Stimulated activated naive B cell treated with anti-CD40 and anti-IgM and Interleukin-4, amounts not matched to agents 10 μg/mL and 1 μg/mL and 100 μg/mL, for 72 hours (primary cell): ENCODE measurements around the gene CLDN2.
"Not testable (repeated sequence)": the region's sequence is repeated elsewhere in the genome, so short reads cannot be mapped to it uniquely, and the experiment has no call there.

Experiments used
- ATAC-seq, 2 donors: fragments of 150-1000 bp; cut with Tn5 transposase; replicated peaks; 2 replicates each; pipeline ENCODE4 v1.10.0; 2021; ENCODE audit warnings: moderate library complexity in 1 of 2
- DNase-seq: peaks from one replicate; pipeline ENCODE4 v3.0.0; 2021
- H3K27ac Mint-ChIP-seq: one replicate; pipeline ENCODE4 v1.8.0; 2022; ENCODE audit warnings: mild to moderate bottlenecking, mixed read lengths
- H3K27me3 Mint-ChIP-seq, 2 donors: one replicate each; pipeline ENCODE4 v1.8.0; 2022; ENCODE audit warnings: mixed read lengths in 2 of 2
- H3K36me3 Mint-ChIP-seq, 2 donors: one replicate each; pipeline ENCODE4 v1.8.0; 2022; ENCODE audit warnings: mixed read lengths in 2 of 2, mild to moderate bottlenecking in 1 of 2
- H3K4me1 Mint-ChIP-seq, 2 donors: one replicate each; pipeline ENCODE4 v1.8.0; 2022; ENCODE audit warnings: mixed read lengths in 2 of 2, mild to moderate bottlenecking in 1 of 2
- H3K4me3 Mint-ChIP-seq, 2 donors: one replicate each; pipeline ENCODE4 v1.8.0; 2022; ENCODE audit warnings: mild to moderate bottlenecking in 2 of 2, mixed read lengths in 2 of 2, moderate library complexity in 1 of 2
- H3K9me3 Mint-ChIP-seq, 2 donors: one replicate each; pipeline ENCODE4 v1.8.0; 2022; ENCODE audit warnings: mixed read lengths in 2 of 2, mild to moderate bottlenecking in 1 of 2

The CLDN2 gene

GRCh38 chrX:106919932-106920452 lies at the start of gene CLDN2:
Gene CLDN2 (plus strand): TSS chrX:106920402. CDS start chrX:106928229, 7,827 bp downstream.
- no peak within 1 kb of the TSS for H3K4me3 Mint-ChIP-seq
- H3K27me3 Mint-ChIP-seq, result peaks cover 18% of the 10 kb centered on the region in 2 donors
- no peaks in the 10 kb centered on the region for H3K4me1 Mint-ChIP-seq
- ATAC-seq (no peak), DNase-seq (no peak)
- no peak within 1 kb of the TSS for H3K27ac Mint-ChIP-seq
- no peaks in the 10 kb centered on the region for H3K36me3 Mint-ChIP-seq
- H3K9me3 Mint-ChIP-seq, result no peaks in the 10 kb centered on the region

DNA sequence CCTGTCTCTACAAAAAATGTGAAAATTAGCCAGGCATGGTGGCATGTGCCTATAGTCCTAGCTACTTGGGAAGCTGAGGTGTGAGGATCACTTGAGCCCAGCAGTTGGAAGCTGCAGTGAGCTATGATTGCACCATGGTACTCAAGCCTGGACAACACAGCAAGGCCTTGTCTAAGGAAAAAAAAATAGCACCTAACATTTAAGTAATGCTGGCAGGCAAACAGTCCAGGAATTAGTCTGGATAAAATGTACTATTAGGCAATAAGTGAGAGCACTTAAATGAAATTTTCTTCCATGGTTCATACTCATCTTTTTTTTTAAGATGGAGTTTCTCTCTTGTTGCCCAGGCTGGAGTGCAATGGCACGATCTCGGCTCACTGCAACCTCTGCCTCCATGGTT lies 47.4 kb upstream of the CLDN2 start:
- not testable (repeated sequence) for H3K27ac Mint-ChIP-seq, H3K4me1 Mint-ChIP-seq, H3K4me3 Mint-ChIP-seq, H3K9me3 Mint-ChIP-seq, H3K36me3 Mint-ChIP-seq, DNase-seq, ATAC-seq
- H3K27me3 Mint-ChIP-seq, result peaks cover 0 to 14% of the 10 kb centered on the region in 2 donors

- DNase-seq, result no peak
- no peak for ATAC-seq
- H3K9me3 Mint-ChIP-seq, result no peaks in the 10 kb centered on the region
These were observed 46.1 kb upstream of the CLDN2 start for GRCh38 chrX:106874075-106874474.

DNA sequence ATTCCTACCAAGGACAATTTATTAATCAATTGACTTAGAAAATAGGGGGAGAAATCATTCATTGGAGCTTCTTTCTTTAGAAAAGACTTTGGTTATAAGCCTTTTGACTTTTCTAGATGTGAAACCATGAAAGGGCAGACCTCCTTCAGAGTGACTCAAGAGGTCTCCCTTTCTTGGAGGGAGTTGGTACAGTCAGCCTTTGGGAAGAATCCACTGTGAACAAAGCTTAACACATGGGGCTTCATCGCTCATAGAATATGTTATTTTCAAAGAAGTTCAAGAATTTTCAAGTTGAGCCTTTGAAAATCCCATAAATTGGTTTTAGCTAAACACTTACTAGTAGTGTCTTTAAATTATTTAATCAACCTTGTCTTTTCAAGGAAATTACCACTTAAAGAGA lies 45.1 kb upstream of the CLDN2 start:
- H3K27ac Mint-ChIP-seq, result no peak overlapping the region
- H3K4me1 Mint-ChIP-seq, result no peaks in the 10 kb centered on the region
- ATAC-seq (no peak), DNase-seq (no peak)
- H3K4me3 Mint-ChIP-seq, result no peak overlapping the region
- H3K9me3 Mint-ChIP-seq, result no peaks in the 10 kb centered on the region
- H3K27me3 Mint-ChIP-seq, result peaks cover 0 to 26% of the 10 kb centered on the region in 2 donors
- no peaks in the 10 kb centered on the region for H3K36me3 Mint-ChIP-seq

More at GRCh38 chrX:106874075-106874474, 46.1 kb upstream of the CLDN2 start:
- no peaks in the 10 kb centered on the region for H3K4me1 Mint-ChIP-seq
- H3K27me3 Mint-ChIP-seq, result peaks cover 0 to 17% of the 10 kb centered on the region in 2 donors
- H3K27ac Mint-ChIP-seq, result no peak overlapping the region
- H3K4me3 Mint-ChIP-seq, result no peak overlapping the region
- no peaks in the 10 kb centered on the region for H3K36me3 Mint-ChIP-seq

DNA sequence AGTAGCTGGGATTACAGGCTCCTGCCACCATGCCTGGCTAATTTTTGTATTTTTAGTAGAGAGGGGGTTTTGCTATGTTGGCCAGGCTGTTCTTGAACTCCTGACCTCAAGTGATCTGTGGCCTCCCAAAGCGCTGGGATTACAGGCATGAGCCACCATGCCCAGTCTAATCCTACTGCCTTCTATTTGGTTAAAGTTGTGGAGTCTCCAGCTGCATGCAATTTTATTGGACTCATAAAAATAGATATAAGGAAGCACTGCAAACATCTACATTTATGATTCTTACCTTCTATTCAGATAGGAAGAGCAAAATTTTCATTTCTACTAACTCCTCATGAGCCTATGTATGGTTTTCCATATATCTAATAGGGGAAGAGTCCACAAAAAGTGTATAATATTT lies 30.7 kb upstream of the CLDN2 start:
- no peaks in the 10 kb centered on the region for H3K4me1 Mint-ChIP-seq
- peaks cover 0 to 3% of the 10 kb centered on the region in 2 donors for H3K9me3 Mint-ChIP-seq
- H3K4me3 Mint-ChIP-seq, result no peak overlapping the region
- DNase-seq (no peak), ATAC-seq (no peak)
- H3K36me3 Mint-ChIP-seq, result no peaks in the 10 kb centered on the region
- H3K27me3 Mint-ChIP-seq, result peaks cover 6 to 25% of the 10 kb centered on the region in 2 donors
- H3K27ac Mint-ChIP-seq, result no peak overlapping the region

- H3K4me3 Mint-ChIP-seq, result no peak overlapping the region
- no peak for ATAC-seq
- peaks cover 0 to 3% of the 10 kb centered on the region in 2 donors for H3K9me3 Mint-ChIP-seq
- H3K27me3 Mint-ChIP-seq, result peaks cover 6 to 37% of the 10 kb centered on the region in 2 donors
- no peaks in the 10 kb centered on the region for H3K4me1 Mint-ChIP-seq
- no peak for DNase-seq
- no peaks in the 10 kb centered on the region for H3K36me3 Mint-ChIP-seq
- H3K27ac Mint-ChIP-seq, result no peak overlapping the region
These were observed 28.3 kb upstream of the CLDN2 start for GRCh38 chrX:106891762-106892460.

- Mint-ChIP-seq H3K27ac (no peak overlapping the region), H3K4me1 (no peaks in the 10 kb centered on the region), H3K27me3 (peaks cover 6 to 27% of the 10 kb centered on the region in 2 donors), H3K4me3 (no peak overlapping the region), H3K9me3 (no peaks in the 10 kb centered on the region), H3K36me3 (no peaks in the 10 kb centered on the region)
- ATAC-seq (peak; percentile 54 to 70), DNase-seq (peak; percentile 15)
These were observed 25.8 kb upstream of the CLDN2 start for GRCh38 chrX:106894392-106894909.

DNA sequence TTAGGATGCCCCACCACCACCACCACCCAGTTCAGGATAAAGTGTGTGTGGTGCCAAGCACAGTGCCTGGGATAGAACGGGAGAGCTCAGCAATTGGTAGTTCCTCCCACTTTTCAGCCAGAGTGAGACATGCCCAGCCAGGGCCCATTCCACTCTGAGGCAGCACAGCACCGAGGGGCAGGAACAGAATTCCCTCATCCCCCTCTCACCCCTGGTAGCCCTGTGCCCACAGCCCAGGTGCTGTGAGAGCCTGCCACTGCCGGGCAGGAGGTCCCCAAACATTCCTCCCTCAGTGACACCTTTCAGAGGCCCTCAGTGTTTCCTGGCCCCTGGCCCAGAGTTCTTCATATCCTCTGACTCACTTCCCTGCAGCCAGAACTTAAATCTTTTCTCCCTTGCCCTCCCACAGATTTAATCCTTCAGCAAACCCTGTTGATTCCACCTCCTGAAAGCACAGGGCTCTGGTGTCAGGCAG lies 25.2 kb upstream of the CLDN2 start:
- no peak overlapping the region for H3K4me3 Mint-ChIP-seq
- H3K36me3 Mint-ChIP-seq, result no peaks in the 10 kb centered on the region
- no peak for DNase-seq
- H3K27me3 Mint-ChIP-seq, result peaks cover 6 to 27% of the 10 kb centered on the region in 2 donors
- H3K4me1 Mint-ChIP-seq, result no peaks in the 10 kb centered on the region
- no peak for ATAC-seq
- H3K27ac Mint-ChIP-seq, result no peak overlapping the region
- no peaks in the 10 kb centered on the region for H3K9me3 Mint-ChIP-seq

DNA sequence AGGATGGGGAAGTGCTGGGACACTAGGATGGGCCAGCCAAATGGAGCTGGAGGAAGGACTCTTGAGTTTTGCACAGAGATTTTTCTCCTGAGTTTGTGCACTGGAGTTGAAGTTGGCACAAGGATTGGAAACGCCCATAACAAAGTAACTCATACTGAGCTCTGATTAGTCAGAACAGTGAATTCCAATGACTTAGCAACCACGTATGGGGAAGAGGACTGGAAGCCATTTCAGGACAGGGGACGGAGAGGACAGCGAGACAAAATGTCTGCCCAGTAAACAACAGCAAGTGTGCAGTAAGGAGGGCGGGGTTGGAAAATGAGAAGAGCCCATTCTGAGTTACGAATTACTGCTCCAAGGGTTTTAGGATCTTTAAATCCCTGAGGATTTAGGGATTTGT lies 22.9 kb upstream of the CLDN2 start:
- Mint-ChIP-seq H3K9me3 (no peaks in the 10 kb centered on the region), H3K4me1 (no peaks in the 10 kb centered on the region), H3K4me3 (no peak overlapping the region), H3K27ac (no peak overlapping the region), H3K27me3 (peaks cover 6 to 22% of the 10 kb centered on the region in 2 donors), H3K36me3 (no peaks in the 10 kb centered on the region)
- DNase-seq, result no peak
- ATAC-seq, result no peak

DNA sequence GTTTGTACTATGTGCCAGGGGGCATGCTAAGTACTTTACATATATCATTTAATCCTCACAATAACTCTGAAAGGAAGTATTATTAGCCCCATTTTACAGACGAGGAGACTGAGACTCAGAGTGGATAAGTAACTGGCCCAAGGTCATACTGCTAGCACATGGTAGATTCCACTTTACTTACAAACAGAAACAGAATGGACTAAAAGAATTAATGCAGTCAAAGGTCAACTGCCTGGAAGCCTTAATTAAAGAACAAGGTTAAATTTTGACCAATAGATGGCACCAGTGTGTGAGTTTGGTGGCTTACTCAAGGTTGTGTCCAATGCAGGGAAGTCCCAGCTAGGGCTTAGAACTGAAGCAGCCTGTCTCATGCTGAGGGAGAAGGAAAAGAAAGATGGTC lies 21.7 kb upstream of the CLDN2 start:
- Mint-ChIP-seq H3K27me3 (peaks cover 1 to 17% of the 10 kb centered on the region in 2 donors), H3K4me1 (no peaks in the 10 kb centered on the region), H3K27ac (no peak overlapping the region), H3K36me3 (no peaks in the 10 kb centered on the region), H3K4me3 (no peak overlapping the region), H3K9me3 (no peaks in the 10 kb centered on the region)
- DNase-seq (peak; percentile 14), ATAC-seq (peak; percentile 77 to 81)

GRCh38 chrX:106899276-106899675 lies 20.9 kb upstream of the CLDN2 start:
- no peak for ATAC-seq
- H3K9me3 Mint-ChIP-seq, result no peaks in the 10 kb centered on the region
- no peaks in the 10 kb centered on the region for H3K36me3 Mint-ChIP-seq

GRCh38 chrX:106899841-106900240 lies 20.4 kb upstream of the CLDN2 start:
- no peak overlapping the region for H3K4me3 Mint-ChIP-seq
- no peaks in the 10 kb centered on the region for H3K4me1 Mint-ChIP-seq
- peaks cover 0 to 14% of the 10 kb centered on the region in 2 donors for H3K27me3 Mint-ChIP-seq
- H3K9me3 Mint-ChIP-seq, result no peaks in the 10 kb centered on the region
- H3K36me3 Mint-ChIP-seq, result no peaks in the 10 kb centered on the region
- DNase-seq (no peak), ATAC-seq (no peak)
- H3K27ac Mint-ChIP-seq, result no peak overlapping the region

More at GRCh38 chrX:106899276-106899675, 20.9 kb upstream of the CLDN2 start:
- Mint-ChIP-seq H3K27ac (no peak overlapping the region), H3K4me3 (no peak overlapping the region), H3K27me3 (peaks cover 0 to 14% of the 10 kb centered on the region in 2 donors), H3K4me1 (no peaks in the 10 kb centered on the region)
- no peak for DNase-seq

GRCh38 chrX:106901341-106901740 lies 18.9 kb upstream of the CLDN2 start:
- no peaks in the 10 kb centered on the region for H3K36me3 Mint-ChIP-seq
- no peak for DNase-seq
- H3K27me3 Mint-ChIP-seq, result peaks cover 0 to 1% of the 10 kb centered on the region in 2 donors
- H3K27ac Mint-ChIP-seq, result no peak overlapping the region
- H3K4me3 Mint-ChIP-seq, result no peak overlapping the region
- no peaks in the 10 kb centered on the region for H3K9me3 Mint-ChIP-seq
- ATAC-seq, result no peak
- no peaks in the 10 kb centered on the region for H3K4me1 Mint-ChIP-seq

- Mint-ChIP-seq H3K4me1 (no peaks in the 10 kb centered on the region), H3K9me3 (no peaks in the 10 kb centered on the region), H3K27me3 (peaks cover 0 to 4% of the 10 kb centered on the region in 2 donors), H3K36me3 (no peaks in the 10 kb centered on the region), H3K4me3 (no peak overlapping the region), H3K27ac (no peak overlapping the region)
- ATAC-seq (no peak), DNase-seq (no peak)
These were observed 18.4 kb upstream of the CLDN2 start for GRCh38 chrX:106901781-106902219.

GRCh38 chrX:106902684-106903083 lies 17.5 kb upstream of the CLDN2 start:
- DNase-seq, result no peak
- Mint-ChIP-seq H3K27me3 (peaks cover 0 to 4% of the 10 kb centered on the region in 2 donors), H3K27ac (no peak overlapping the region), H3K9me3 (no peaks in the 10 kb centered on the region), H3K4me1 (no peaks in the 10 kb centered on the region), H3K36me3 (no peaks in the 10 kb centered on the region), H3K4me3 (no peak overlapping the region)
- ATAC-seq, result no peak
